ENCODE data around the gene PPP1R9B. TPM values are rescaled to one million over a fixed set of nuclear protein-coding genes. Genes with fewer than 3 reads are reported as not detected.

PPP1R9B gene
- total and polyA plus RNA-seq, 2 of the 8 experiments (the other 6 are each of a cell fraction or from before 2014, with no cell fraction given) = 5.2 to 13.1 TPM

DNA sequence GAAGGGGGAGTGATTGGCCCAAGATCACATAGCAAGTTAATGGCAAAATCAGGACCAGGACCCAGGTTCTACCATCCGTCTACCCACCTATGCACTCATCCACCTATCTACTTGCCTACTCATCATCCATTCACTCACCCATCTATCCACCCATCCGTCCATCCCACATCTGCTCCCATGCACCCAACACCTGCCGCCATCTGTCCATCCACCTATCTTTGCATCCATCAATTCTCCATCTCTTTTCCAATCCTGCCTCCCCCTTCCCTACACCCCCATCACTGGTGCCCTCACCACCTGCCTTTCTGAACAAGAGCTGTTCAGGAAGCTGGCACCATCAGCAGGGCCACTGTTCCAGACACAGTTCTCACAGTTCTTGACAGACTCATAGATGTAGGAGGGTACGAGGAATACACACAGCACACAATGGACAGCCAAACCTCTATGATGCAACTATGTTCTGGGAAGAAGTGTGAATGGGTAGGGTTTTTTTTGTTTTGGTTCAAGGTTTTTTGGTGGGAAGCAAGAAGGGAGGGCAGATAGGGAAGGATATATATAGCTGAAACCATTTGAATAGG is 25.0 kb downstream of the PPP1R9B start:
- H2AFZ ChIP-seq (ENCODE audit: low read length) = no peak overlapping the region
- H3K27ac ChIP-seq (ENCODE audit: low read depth, low read length) = no peak overlapping the region
- H3K4ac ChIP-seq (replicated peaks; ENCODE audit: insufficient read length, low read depth, low read length) = no peak overlapping the region
- H2BK15ac ChIP-seq (ENCODE audit: low read length) = no peak overlapping the region
- ChIA-PET POLR2A (ENCODE audit: partially characterized antibody) (interaction anchor here (1.6 kb wide), 1 partner anchor 69 kb away, joined by 3 read pairs; the partner anchor contains the start of gene ITGA3), CTCF (ENCODE audit: partially characterized antibody) (interaction anchor here (1.2 to 23.0 kb wide), 6 partner anchors 11 to 173 kb away, joined by 3 to 412 read pairs (median 22); partner anchors contain the start of genes PDK2 and PPP1R9B)
- no peak overlapping the region for H2AK5ac ChIP-seq (ENCODE audit: low read depth, low read length)
- no peaks in the 10 kb centered on the region for H3K79me2 ChIP-seq (ENCODE audit: control insufficient read depth in 1 of 2, insufficient read depth in 2 of 2, low read length in 2 of 2)
- no peak overlapping the region for H3K14ac ChIP-seq (ENCODE audit: insufficient read length)
- 97% methylated on average over 4 of the region's 4 CpGs; no CpG with 5 or more reads in 1 of the 2 experiments for WGBS, 2 experiments (ENCODE audit: extremely low coverage in 1 of 2, insufficient coverage in 1 of 2, insufficient read length in 1 of 2, insufficient replicate concordance in 2 of 2, low coverage in 1 of 2, low lambda C conversion rate in 2 of 2, missing lambda C conversion rate in 1 of 2)
- TF ChIP-seq, protein P1, sequence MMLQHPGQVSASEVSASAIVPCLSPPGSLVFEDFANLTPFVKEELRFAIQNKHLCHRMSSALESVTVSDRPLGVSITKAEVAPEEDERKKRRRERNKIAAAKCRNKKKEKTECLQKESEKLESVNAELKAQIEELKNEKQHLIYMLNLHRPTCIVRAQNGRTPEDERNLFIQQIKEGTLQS (IDR thresholded peaks at IDR 0.05; ENCODE audit: insufficient read depth, low read depth, low read length) = no peak
- TF ChIP-seq PHF8 (conservative IDR thresholded peaks at IDR 0.05; ENCODE audit: low read depth, low read length) = no peak
- TF ChIP-seq SP2 (IDR thresholded peaks at IDR 0.05; ENCODE audit: low read length) = no peak
- TF ChIP-seq SAP30 (IDR thresholded peaks at IDR 0.05; ENCODE audit: insufficient read depth, insufficient replicate concordance, low read length) = no peak
- TF ChIP-seq EZH2 (IDR thresholded peaks at IDR 0.05; ENCODE audit: low read depth, low read length, severe bottlenecking) = no peak
- no peak for TF ChIP-seq JUND (IDR thresholded peaks at IDR 0.05; ENCODE audit: low read length)
- no peak for TF ChIP-seq FOSL1 (IDR thresholded peaks at IDR 0.05; ENCODE audit: insufficient read depth, low read depth, low read length)
- no peak for TF ChIP-seq CBX8 (IDR thresholded peaks at IDR 0.05; ENCODE audit: borderline replicate concordance, low read depth, low read length)
- no peak for TF ChIP-seq ZNF274 (IDR thresholded peaks at IDR 0.05; ENCODE audit: borderline replicate concordance, extremely low read depth, low read length)
- TF ChIP-seq CTBP2 (IDR thresholded peaks at IDR 0.05; ENCODE audit: borderline replicate concordance, insufficient read depth, insufficient read length, low read length) = no peak
- no peaks in the 10 kb centered on the region for H4K20me1 ChIP-seq (replicated peaks in 1 of 2; ENCODE audit: control insufficient read depth in 1 of 2, insufficient read depth in 2 of 2, low read length in 2 of 2)
- H3K23ac ChIP-seq (ENCODE audit: insufficient read length) = no peak overlapping the region
- H3K23me2 ChIP-seq (ENCODE audit: low read depth, low read length) = peaks cover 16% of the 10 kb centered on the region
- no peaks in the 10 kb centered on the region for H3K36me3 ChIP-seq (ENCODE audit: control insufficient read depth in 2 of 4, insufficient read depth in 4 of 4, low read length in 3 of 4)
- no peaks in the 10 kb centered on the region for H3K9me3 ChIP-seq (ENCODE audit: insufficient read depth in 2 of 2, low read depth in 1 of 2, low read length in 1 of 2)
- no peak overlapping the region; the same call in 1 of the 2 replicates for H4K8ac ChIP-seq (ENCODE audit: extremely low read depth, insufficient read depth, low read length)
- no peak overlapping the region for H3K4me3 ChIP-seq (ENCODE audit: extremely low read depth in 1 of 4, insufficient read depth in 2 of 4, low read depth in 3 of 4, low read length in 4 of 4)
- DNase-seq (ENCODE audit: low read depth in 1 of 2, low spot score in 2 of 2) = no peak
- no peak overlapping the region for H2BK12ac ChIP-seq (ENCODE audit: low read depth, low read length)
- no peak overlapping the region for H3K18ac ChIP-seq (ENCODE audit: extremely low read depth, low read length)
- H3K79me1 ChIP-seq (ENCODE audit: low read depth, low read length) = no peaks in the 10 kb centered on the region
- FAIRE-seq = no peak
- H3K56ac ChIP-seq (replicated peaks; ENCODE audit: insufficient read length, low read depth, low read length) = no peak overlapping the region
- H3K4me1 ChIP-seq (replicated peaks in 1 of 4; ENCODE audit: control insufficient read depth in 3 of 4, insufficient read depth in 4 of 4, low read length in 3 of 4) = peaks cover 5 to 25% (median 19%) of the 10 kb centered on the region in 4 experiments
- H4K91ac ChIP-seq (replicated peaks; ENCODE audit: insufficient read length, low read length) = no peak overlapping the region
- no peak overlapping the region for H2BK5ac ChIP-seq (ENCODE audit: low read depth, low read length)
- no peak overlapping the region for H2BK120ac ChIP-seq (replicated peaks; ENCODE audit: low read depth, low read length)
- H3K27me3 ChIP-seq (replicated peaks in 1 of 4; ENCODE audit: control insufficient read depth in 3 of 4, extremely low read depth in 1 of 4, insufficient read depth in 3 of 4, low read length in 3 of 4) = peaks cover 0 to 3% (median 1%) of the 10 kb centered on the region in 4 experiments; a peak in 2 of 7 replicates
- H3K9ac ChIP-seq (replicated peaks in 1 of 4; ENCODE audit: extremely low read depth in 1 of 4, low read depth in 3 of 4, low read length in 3 of 4) = no peak overlapping the region
- no peak overlapping the region for H4K5ac ChIP-seq (ENCODE audit: insufficient read length, low read depth, low read length)
- no peak overlapping the region; the same call in 1 of the 2 replicates for H2BK20ac ChIP-seq (ENCODE audit: low read length)
- no peak overlapping the region for H3K4me2 ChIP-seq (ENCODE audit: insufficient read depth in 1 of 2, low read depth in 2 of 2, low read length in 2 of 2)
